Adrenal gland (tissue), 5 donors: ENCODE data around the gene MYRFL.

Source experiments
- POLR2A ChIP-seq, 2 donors: fragments of 450-650 bp; IDR thresholded peaks; one replicate each; pipeline ENCODE4 v1.6.1; 2017; ENCODE audit warnings: antibody characterized with exemption in 2 of 2, mild to moderate bottlenecking in 2 of 2, moderate library complexity in 1 of 2
- TF ChIP-seq, protein P1 (sequence below), 6 experiments: fragments of 450-650 bp in 4 of 6; fragments of 200-600 bp in 2 of 6; sonication (generic) in 1 of 6; IDR thresholded peaks; 1 replicate in 5 of 6; 2 replicates in 1 of 6; pipeline versions ENCODE4 v1.5.1 to v1.8.0; 2016 to 2021; ENCODE audit warnings: antibody characterized with exemption in 6 of 6, mild to moderate bottlenecking in 2 of 6, moderate library complexity in 1 of 6
- donor health status: DM: no; HTN: no; CAD: no.

- TF ChIP-seq, protein P1, sequence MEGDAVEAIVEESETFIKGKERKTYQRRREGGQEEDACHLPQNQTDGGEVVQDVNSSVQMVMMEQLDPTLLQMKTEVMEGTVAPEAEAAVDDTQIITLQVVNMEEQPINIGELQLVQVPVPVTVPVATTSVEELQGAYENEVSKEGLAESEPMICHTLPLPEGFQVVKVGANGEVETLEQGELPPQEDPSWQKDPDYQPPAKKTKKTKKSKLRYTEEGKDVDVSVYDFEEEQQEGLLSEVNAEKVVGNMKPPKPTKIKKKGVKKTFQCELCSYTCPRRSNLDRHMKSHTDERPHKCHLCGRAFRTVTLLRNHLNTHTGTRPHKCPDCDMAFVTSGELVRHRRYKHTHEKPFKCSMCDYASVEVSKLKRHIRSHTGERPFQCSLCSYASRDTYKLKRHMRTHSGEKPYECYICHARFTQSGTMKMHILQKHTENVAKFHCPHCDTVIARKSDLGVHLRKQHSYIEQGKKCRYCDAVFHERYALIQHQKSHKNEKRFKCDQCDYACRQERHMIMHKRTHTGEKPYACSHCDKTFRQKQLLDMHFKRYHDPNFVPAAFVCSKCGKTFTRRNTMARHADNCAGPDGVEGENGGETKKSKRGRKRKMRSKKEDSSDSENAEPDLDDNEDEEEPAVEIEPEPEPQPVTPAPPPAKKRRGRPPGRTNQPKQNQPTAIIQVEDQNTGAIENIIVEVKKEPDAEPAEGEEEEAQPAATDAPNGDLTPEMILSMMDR (IDR thresholded peaks at IDR 0.05) = peak; percentile 68 to 91 (median 86)
- no peak for TF ChIP-seq POLR2A (IDR thresholded peaks at IDR 0.05)
Measured at GRCh38 chr12:69879007-69879960, 54.3 kb downstream of the MYRFL start.
